Activated CD4-positive, alpha-beta T cell treated with anti-CD3 and anti-CD28 coated beads, Interleukin-2, amount 10 ng/mL, durations not matched to agents 24 days and 14 days (primary cell): Measurements from ENCODE around the gene ENTPD1. TPM values are rescaled to one million over a fixed set of nuclear protein-coding genes. Genes with fewer than 3 reads are reported as not detected.
"Not testable (repeated sequence)": the region's sequence is repeated elsewhere in the genome, so short reads cannot be mapped to it uniquely, and the experiment has no call there.

Source experiments
- DNase-seq: peaks from one replicate; pipeline ENCODE4 v3.0.0; 2022
- H3K27ac Mint-ChIP-seq: one replicate; pipeline ENCODE4 v1.8.0; 2022; ENCODE audit warnings: mild to moderate bottlenecking, mixed read lengths
- H3K27me3 Mint-ChIP-seq: one replicate; pipeline ENCODE4 v1.8.0; 2022; ENCODE audit warnings: mixed read lengths
- H3K36me3 Mint-ChIP-seq: one replicate; pipeline ENCODE4 v1.8.0; 2022; ENCODE audit warnings: low read depth, mild to moderate bottlenecking, mixed read lengths
- H3K4me1 Mint-ChIP-seq: one replicate; pipeline ENCODE4 v1.8.0; 2021; ENCODE audit warnings: mixed read lengths
- H3K4me3 Mint-ChIP-seq: one replicate; pipeline ENCODE4 v1.8.0; 2022; ENCODE audit warnings: mild to moderate bottlenecking, moderate library complexity, mixed read lengths
- H3K9me3 Mint-ChIP-seq: one replicate; pipeline ENCODE4 v1.8.0; 2021; ENCODE audit warnings: mixed read lengths
- intact Hi-C: fragments of 100-400 bp; cut with micrococcal nuclease; formaldehyde crosslinking; loops from one replicate; pipeline ENCODE4 v1.15.1; 2023
- total RNA-seq: library from RNA; stranded (reverse); gene quantifications from 2 replicates; pipeline ENCODE4 v1.2.3, GENCODE V29; 2022

ENTPD1 gene
- total RNA-seq: 13.0 and 17.0 TPM in 2 replicates

GRCh38 chr10:95756041-95756761 is at the start of gene ENTPD1:
Gene ENTPD1 (plus strand): TSS chr10:95756163. CDS start chr10:95756240, 77 bp downstream.
- H3K27me3 Mint-ChIP-seq: peaks cover 11% of the 10 kb centered on the region
- peaks cover 29% of the 10 kb centered on the region for H3K4me1 Mint-ChIP-seq
- peaks cover 3% of the 10 kb centered on the region for H3K36me3 Mint-ChIP-seq
- H3K27ac Mint-ChIP-seq: peak within 1 kb of the TSS; percentile 74
- intact Hi-C loops: loop anchor here (5.0 kb wide), 1 partner anchor 64 kb away; the partner anchor contains the start of gene TCTN3
- DNase-seq: no peak
- H3K9me3 Mint-ChIP-seq: peaks cover 6% of the 10 kb centered on the region
- peak within 1 kb of the TSS; percentile 80 for H3K4me3 Mint-ChIP-seq

- H3K9me3 Mint-ChIP-seq: no peaks in the 10 kb centered on the region
- no peak overlapping the region for H3K4me3 Mint-ChIP-seq
- DNase-seq: peak; percentile 41
- H3K27me3 Mint-ChIP-seq: peaks cover 2% of the 10 kb centered on the region
- H3K4me1 Mint-ChIP-seq: peaks cover 4% of the 10 kb centered on the region
- H3K27ac Mint-ChIP-seq: no peak overlapping the region
- intact Hi-C loops: no loop called here
- H3K36me3 Mint-ChIP-seq: peaks cover 2% of the 10 kb centered on the region
Measured at GRCh38 chr10:95706573-95706972, 49.4 kb upstream of the ENTPD1 start.

- Mint-ChIP-seq H3K9me3 (no peaks in the 10 kb centered on the region), H3K4me3 (no peak overlapping the region), H3K36me3 (peaks cover 2% of the 10 kb centered on the region), H3K27ac (no peak overlapping the region), H3K4me1 (peaks cover 4% of the 10 kb centered on the region), H3K27me3 (peaks cover 2% of the 10 kb centered on the region)
- DNase-seq: peak; percentile 45
- intact Hi-C loops: no loop called here
Measured at GRCh38 chr10:95706990-95707389, 49.0 kb upstream of the ENTPD1 start.

- no peak overlapping the region for H3K27ac Mint-ChIP-seq
- H3K9me3 Mint-ChIP-seq: no peaks in the 10 kb centered on the region
- H3K4me1 Mint-ChIP-seq: peaks cover 4% of the 10 kb centered on the region
- DNase-seq: no peak
- H3K36me3 Mint-ChIP-seq: no peaks in the 10 kb centered on the region
- intact Hi-C loops: no loop called here
- H3K4me3 Mint-ChIP-seq: no peak overlapping the region
- peaks cover 2% of the 10 kb centered on the region for H3K27me3 Mint-ChIP-seq
Measured at GRCh38 chr10:95711492-95711891, 44.5 kb upstream of the ENTPD1 start.

GRCh38 chr10:95716466-95716865 is 39.5 kb upstream of the ENTPD1 start:
- H3K27me3 Mint-ChIP-seq: peaks cover 5% of the 10 kb centered on the region
- H3K36me3 Mint-ChIP-seq: no peaks in the 10 kb centered on the region
- DNase-seq: no peak
- H3K4me3 Mint-ChIP-seq: no peak overlapping the region
- H3K9me3 Mint-ChIP-seq: no peaks in the 10 kb centered on the region
- intact Hi-C loops: no loop called here
- H3K27ac Mint-ChIP-seq: no peak overlapping the region
- H3K4me1 Mint-ChIP-seq: no peaks in the 10 kb centered on the region

GRCh38 chr10:95716866-95717265 is 39.1 kb upstream of the ENTPD1 start:
- DNase-seq: no peak
- no peak overlapping the region for H3K4me3 Mint-ChIP-seq
- H3K4me1 Mint-ChIP-seq: no peaks in the 10 kb centered on the region
- H3K27ac Mint-ChIP-seq: no peak overlapping the region
- no peaks in the 10 kb centered on the region for H3K9me3 Mint-ChIP-seq
- no peaks in the 10 kb centered on the region for H3K36me3 Mint-ChIP-seq
- peaks cover 5% of the 10 kb centered on the region for H3K27me3 Mint-ChIP-seq
- intact Hi-C loops: no loop called here

- H3K27ac Mint-ChIP-seq, H3K9me3 Mint-ChIP-seq, intact Hi-C loops, H3K4me1 Mint-ChIP-seq, H3K36me3 Mint-ChIP-seq, DNase-seq, H3K27me3 Mint-ChIP-seq, H3K4me3 Mint-ChIP-seq: not testable (repeated sequence)
Measured at GRCh38 chr10:95720745-95721144, 35.2 kb upstream of the ENTPD1 start.

GRCh38 chr10:95722496-95722895 is 33.5 kb upstream of the ENTPD1 start:
- H3K9me3 Mint-ChIP-seq, H3K36me3 Mint-ChIP-seq, DNase-seq, intact Hi-C loops, H3K27ac Mint-ChIP-seq, H3K4me3 Mint-ChIP-seq, H3K4me1 Mint-ChIP-seq: not testable (repeated sequence)
- peaks cover 11% of the 10 kb centered on the region for H3K27me3 Mint-ChIP-seq

- intact Hi-C loops: no loop called here
- no peak overlapping the region for H3K27ac Mint-ChIP-seq
- H3K4me1 Mint-ChIP-seq: no peaks in the 10 kb centered on the region
- no peak for DNase-seq
- peaks cover 7% of the 10 kb centered on the region for H3K9me3 Mint-ChIP-seq
- no peak overlapping the region for H3K4me3 Mint-ChIP-seq
- H3K27me3 Mint-ChIP-seq: peaks cover 25% of the 10 kb centered on the region
- H3K36me3 Mint-ChIP-seq: peaks cover 2% of the 10 kb centered on the region
Measured at GRCh38 chr10:95728526-95728925, 27.4 kb upstream of the ENTPD1 start.

- no peaks in the 10 kb centered on the region for H3K4me1 Mint-ChIP-seq
- H3K36me3 Mint-ChIP-seq: peaks cover 2% of the 10 kb centered on the region
- no peak for DNase-seq
- no peak overlapping the region for H3K27ac Mint-ChIP-seq
- intact Hi-C loops: no loop called here
- peaks cover 24% of the 10 kb centered on the region for H3K27me3 Mint-ChIP-seq
- H3K4me3 Mint-ChIP-seq: no peak overlapping the region
- H3K9me3 Mint-ChIP-seq: peaks cover 10% of the 10 kb centered on the region
Measured at GRCh38 chr10:95729323-95730055, 26.5 kb upstream of the ENTPD1 start.

- Mint-ChIP-seq H3K36me3 (peaks cover 2% of the 10 kb centered on the region), H3K4me1 (no peaks in the 10 kb centered on the region), H3K4me3 (no peak overlapping the region), H3K27me3 (peaks cover 23% of the 10 kb centered on the region), H3K9me3 (peaks cover 7% of the 10 kb centered on the region), H3K27ac (no peak overlapping the region)
- intact Hi-C loops: no loop called here
- DNase-seq: no peak
Measured at GRCh38 chr10:95730233-95730632, 25.7 kb upstream of the ENTPD1 start.

GRCh38 chr10:95732907-95733306 is 23.1 kb upstream of the ENTPD1 start:
- H3K36me3 Mint-ChIP-seq, H3K9me3 Mint-ChIP-seq, H3K4me3 Mint-ChIP-seq, H3K4me1 Mint-ChIP-seq, DNase-seq, H3K27ac Mint-ChIP-seq, intact Hi-C loops: not testable (repeated sequence)
- H3K27me3 Mint-ChIP-seq: peaks cover 15% of the 10 kb centered on the region

GRCh38 chr10:95739056-95739455 is 16.9 kb upstream of the ENTPD1 start:
- Mint-ChIP-seq H3K4me3 (no peak overlapping the region), H3K27ac (no peak overlapping the region), H3K36me3 (no peaks in the 10 kb centered on the region), H3K27me3 (no peaks in the 10 kb centered on the region), H3K4me1 (peaks cover 10% of the 10 kb centered on the region), H3K9me3 (peaks cover 3% of the 10 kb centered on the region)
- intact Hi-C loops: no loop called here
- DNase-seq: peak; percentile 68

GRCh38 chr10:95741807-95742467 is 14.0 kb upstream of the ENTPD1 start:
- Mint-ChIP-seq H3K4me1 (peaks cover 10% of the 10 kb centered on the region), H3K36me3 (peaks cover 3% of the 10 kb centered on the region), H3K4me3 (no peak overlapping the region), H3K9me3 (peaks cover 15% of the 10 kb centered on the region), H3K27me3 (no peaks in the 10 kb centered on the region), H3K27ac (no peak overlapping the region)
- DNase-seq: no peak
- intact Hi-C loops: no loop called here
